HEK293 (cell line): ENCODE data around the gene ENAH.

Experiments used
- CTCF ChIA-PET: fragments of 350-600 bp; formaldehyde crosslinking; extraction: SDS; loops from one replicate; lab custom pipeline; 2021; ENCODE audit warnings: antibody characterized with exemption; lab: Yijun Ruan, JAX
- POLR2A ChIA-PET: fragments of 300-600 bp; formaldehyde crosslinking; extraction: SDS; loops from one replicate; lab custom pipeline; 2020; ENCODE audit warnings: antibody characterized with exemption, inconsistent platforms; lab: Yijun Ruan, JAX
- H3K27ac ChIP-seq: fragments of 200-500 bp; sonication (Bioruptor generic); 2 replicates; pipeline ENCODE4 v1.5.1; 2014; ENCODE audit warnings: low read depth, low read length, control low read depth, inconsistent platforms; ENCODE audit errors: extremely low read depth
- H3K36me3 ChIP-seq, 2 experiments: fragments of 200-500 bp in 1 of 2; sonication (Bioruptor generic) in 1 of 2; 1 replicate in 1 of 2; 2 replicates in 1 of 2; pipeline ENCODE4 v1.5.1; 2014 to 2017; ENCODE audit warnings: inconsistent platforms in 2 of 2, low read length in 2 of 2; ENCODE audit not compliant: control insufficient read depth in 2 of 2, insufficient read depth in 1 of 2
- H3K4me1 ChIP-seq: fragments of 200-500 bp; sonication (Bioruptor generic); 2 replicates; pipeline ENCODE4 v1.5.1; 2014; ENCODE audit warnings: mild to moderate bottlenecking, low read length, inconsistent platforms; ENCODE audit not compliant: control insufficient read depth, insufficient read depth
- H3K4me3 ChIP-seq: 2 replicates; pipeline ENCODE4 v1.5.1; 2011; ENCODE audit warnings: low read depth, mild to moderate bottlenecking, control low read depth, low read length, moderate library complexity
- H3K9me3 ChIP-seq: fragments of 200-500 bp; sonication (Bioruptor generic); 2 replicates; pipeline ENCODE4 v1.5.1; 2014; ENCODE audit warnings: low read depth, low read length, inconsistent platforms; ENCODE audit not compliant: control insufficient read depth, insufficient read depth
- PRDM1 ChIP-seq: fragments of 450-650 bp; formaldehyde crosslinking; IDR thresholded peaks from 2 replicates; pipeline ENCODE4; 2016; ENCODE audit warnings: missing biosample characterization, missing genetic modification characterization
- SETDB1 ChIP-seq: IDR thresholded peaks from one replicate; pipeline ENCODE4 v1.6.1; 2017; ENCODE audit warnings: mild to moderate bottlenecking, low read length, moderate library complexity, mixed read lengths; ENCODE audit not compliant: insufficient read length
- ZBTB17 ChIP-seq: fragments of 450-650 bp; formaldehyde crosslinking; IDR thresholded peaks from 2 replicates; pipeline ENCODE4 v1.5.1; 2016; ENCODE audit warnings: missing biosample characterization, missing genetic modification characterization
- ZBTB8A ChIP-seq: fragments of 450-650 bp; formaldehyde crosslinking; IDR thresholded peaks from 2 replicates; pipeline ENCODE4 v1.5.1; 2016; ENCODE audit warnings: missing biosample characterization, missing genetic modification characterization
- ZNF10 ChIP-seq: fragments of 450-650 bp; formaldehyde crosslinking; IDR thresholded peaks from 2 replicates; pipeline ENCODE4 v1.5.1; 2017; ENCODE audit warnings: missing biosample characterization, missing genetic modification characterization
- ZNF121 ChIP-seq: fragments of 450-650 bp; formaldehyde crosslinking; IDR thresholded peaks from 2 replicates; pipeline ENCODE4 v1.5.1; 2016; ENCODE audit warnings: missing biosample characterization, missing genetic modification characterization
- ZNF174 ChIP-seq: fragments of 450-650 bp; formaldehyde crosslinking; IDR thresholded peaks from 2 replicates; pipeline ENCODE4 v1.5.0; 2017; ENCODE audit warnings: missing biosample characterization, mild to moderate bottlenecking, missing genetic modification characterization
- ZNF266 ChIP-seq: fragments of 450-650 bp; formaldehyde crosslinking; IDR thresholded peaks from 2 replicates; pipeline ENCODE4 v1.5.1; 2016; ENCODE audit warnings: missing biosample characterization, missing genetic modification characterization, low read depth
- ZNF366 ChIP-seq: fragments of 450-650 bp; formaldehyde crosslinking; conservative IDR thresholded peaks from 2 replicates; pipeline ENCODE4 v1.5.1; 2016; ENCODE audit warnings: missing biosample characterization, missing genetic modification characterization
- ZNF600 ChIP-seq: fragments of 450-650 bp; formaldehyde crosslinking; IDR thresholded peaks from 2 replicates; pipeline ENCODE4 v1.5.1; 2016; ENCODE audit warnings: missing biosample characterization, missing genetic modification characterization
- ZNF664 ChIP-seq: fragments of 450-650 bp; formaldehyde crosslinking; IDR thresholded peaks from 2 replicates; pipeline ENCODE4 v1.5.1; 2016; ENCODE audit warnings: missing biosample characterization, missing genetic modification characterization
- TF ChIP-seq, protein P1 (sequence below): fragments of 450-650 bp; formaldehyde crosslinking; IDR thresholded peaks from 2 replicates; pipeline ENCODE4 v1.5.1; 2016; ENCODE audit warnings: missing biosample characterization, missing genetic modification characterization
- TF ChIP-seq, protein P2 (sequence below): fragments of 450-650 bp; formaldehyde crosslinking; IDR thresholded peaks from 2 replicates; pipeline ENCODE4 v1.5.1; 2016; ENCODE audit warnings: missing biosample characterization, missing genetic modification characterization

ENAH gene

GRCh38 chr1:225537554-225538251, 115.2 kb downstream of the ENAH start:
- Histone ChIP-seq H3K4me3 (no peak overlapping the region), H3K4me1 (peaks cover 66% of the 10 kb centered on the region), H3K36me3 (no peaks in the 10 kb centered on the region), H3K9me3 (no peaks in the 10 kb centered on the region), H3K27ac (no peak overlapping the region)
- TF ChIP-seq PRDM1 (peak; percentile 45; the same call in 1 of the 2 replicates), ZNF664 (tag by site-specific recombination) (peak; percentile 95), ZNF266 (tag by site-specific recombination) (no peak), ZNF174 (tag by site-specific recombination) (0 out of 2 replicates have a peak, but pooled peaks have one; percentile 14), ZNF10 (0 out of 2 replicates have a peak, but pooled peaks have one; percentile 11), ZBTB8A (tag by site-specific recombination) (no peak), ZBTB17 (tag by site-specific recombination) (peak; percentile 62)
- TF ChIP-seq, protein P1, sequence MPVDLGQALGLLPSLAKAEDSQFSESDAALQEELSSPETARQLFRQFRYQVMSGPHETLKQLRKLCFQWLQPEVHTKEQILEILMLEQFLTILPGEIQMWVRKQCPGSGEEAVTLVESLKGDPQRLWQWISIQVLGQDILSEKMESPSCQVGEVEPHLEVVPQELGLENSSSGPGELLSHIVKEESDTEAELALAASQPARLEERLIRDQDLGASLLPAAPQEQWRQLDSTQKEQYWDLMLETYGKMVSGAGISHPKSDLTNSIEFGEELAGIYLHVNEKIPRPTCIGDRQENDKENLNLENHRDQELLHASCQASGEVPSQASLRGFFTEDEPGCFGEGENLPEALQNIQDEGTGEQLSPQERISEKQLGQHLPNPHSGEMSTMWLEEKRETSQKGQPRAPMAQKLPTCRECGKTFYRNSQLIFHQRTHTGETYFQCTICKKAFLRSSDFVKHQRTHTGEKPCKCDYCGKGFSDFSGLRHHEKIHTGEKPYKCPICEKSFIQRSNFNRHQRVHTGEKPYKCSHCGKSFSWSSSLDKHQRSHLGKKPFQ (tag by site-specific recombination), result peak; percentile 14; the same call in 1 of the 2 replicates
- POLR2A ChIA-PET, result no interaction called here
- CTCF ChIA-PET, result no interaction called here

- Histone ChIP-seq H3K4me3 (no peak overlapping the region), H3K36me3 (peaks cover 0 to 5% of the 10 kb centered on the region in 2 experiments; a peak in 1 of 3 replicates), H3K4me1 (peaks cover 63% of the 10 kb centered on the region), H3K27ac (no peak overlapping the region), H3K9me3 (no peaks in the 10 kb centered on the region)
- POLR2A ChIA-PET, result interaction anchor here (1.3 to 1.9 kb wide), 2 partner anchors 117 to 242 kb away, joined by 3 to 5 read pairs; partner anchors contain the start of gene SRP9
- CTCF ChIA-PET, result interaction anchor here (0.6 to 3.1 kb wide), 7 partner anchors 10 to 236 kb away, joined by 3 to 10 read pairs (median 5); no protein-coding TSS in a partner anchor
- TF ChIP-seq ZNF121 (tag by site-specific recombination), result no peak
- TF ChIP-seq, protein P2, sequence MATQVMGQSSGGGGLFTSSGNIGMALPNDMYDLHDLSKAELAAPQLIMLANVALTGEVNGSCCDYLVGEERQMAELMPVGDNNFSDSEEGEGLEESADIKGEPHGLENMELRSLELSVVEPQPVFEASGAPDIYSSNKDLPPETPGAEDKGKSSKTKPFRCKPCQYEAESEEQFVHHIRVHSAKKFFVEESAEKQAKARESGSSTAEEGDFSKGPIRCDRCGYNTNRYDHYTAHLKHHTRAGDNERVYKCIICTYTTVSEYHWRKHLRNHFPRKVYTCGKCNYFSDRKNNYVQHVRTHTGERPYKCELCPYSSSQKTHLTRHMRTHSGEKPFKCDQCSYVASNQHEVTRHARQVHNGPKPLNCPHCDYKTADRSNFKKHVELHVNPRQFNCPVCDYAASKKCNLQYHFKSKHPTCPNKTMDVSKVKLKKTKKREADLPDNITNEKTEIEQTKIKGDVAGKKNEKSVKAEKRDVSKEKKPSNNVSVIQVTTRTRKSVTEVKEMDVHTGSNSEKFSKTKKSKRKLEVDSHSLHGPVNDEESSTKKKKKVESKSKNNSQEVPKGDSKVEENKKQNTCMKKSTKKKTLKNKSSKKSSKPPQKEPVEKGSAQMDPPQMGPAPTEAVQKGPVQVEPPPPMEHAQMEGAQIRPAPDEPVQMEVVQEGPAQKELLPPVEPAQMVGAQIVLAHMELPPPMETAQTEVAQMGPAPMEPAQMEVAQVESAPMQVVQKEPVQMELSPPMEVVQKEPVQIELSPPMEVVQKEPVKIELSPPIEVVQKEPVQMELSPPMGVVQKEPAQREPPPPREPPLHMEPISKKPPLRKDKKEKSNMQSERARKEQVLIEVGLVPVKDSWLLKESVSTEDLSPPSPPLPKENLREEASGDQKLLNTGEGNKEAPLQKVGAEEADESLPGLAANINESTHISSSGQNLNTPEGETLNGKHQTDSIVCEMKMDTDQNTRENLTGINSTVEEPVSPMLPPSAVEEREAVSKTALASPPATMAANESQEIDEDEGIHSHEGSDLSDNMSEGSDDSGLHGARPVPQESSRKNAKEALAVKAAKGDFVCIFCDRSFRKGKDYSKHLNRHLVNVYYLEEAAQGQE (tag by site-specific recombination), result peak; percentile 65
- TF ChIP-seq SETDB1, result no peak
- TF ChIP-seq ZNF600, result peak; percentile 85
Observed at GRCh38 chr1:225535280-225535679, 117.6 kb downstream of the ENAH start.

DNA sequence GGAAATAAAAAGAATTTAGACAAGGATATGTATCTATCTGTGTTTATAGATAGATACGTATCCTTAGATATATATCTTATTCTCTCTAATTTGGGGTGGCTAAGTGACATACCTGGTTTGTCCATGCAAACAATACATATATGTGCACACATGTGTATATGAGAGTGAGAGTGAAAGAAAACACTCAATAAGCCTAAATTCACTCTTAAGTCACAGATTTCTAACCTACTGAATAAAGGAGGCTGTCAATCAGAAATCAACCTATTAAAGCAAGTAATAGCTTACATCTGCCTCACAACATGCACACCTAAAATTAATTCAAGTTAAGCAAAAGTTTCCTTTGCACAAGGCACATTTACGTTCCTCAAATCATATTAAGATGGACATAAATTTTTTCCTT, 118.2 kb downstream of the ENAH start:
- POLR2A ChIA-PET, result interaction anchor here (1.3 to 1.9 kb wide), 2 partner anchors 117 to 243 kb away, joined by 3 to 5 read pairs; partner anchors contain the start of gene SRP9
- TF ChIP-seq ZNF366 (tag by site-specific recombination), result no peak
- TF ChIP-seq PRDM1, result peak; percentile 89
- CTCF ChIA-PET, result interaction anchor here (0.6 to 3.1 kb wide), 8 partner anchors 11 to 612 kb away, joined by 3 to 10 read pairs (median 4); no protein-coding TSS in a partner anchor

More for the DNA sequence above, 118.2 kb downstream of the ENAH start:
- no peak overlapping the region for H3K4me3 ChIP-seq
- H3K27ac ChIP-seq, result no peak overlapping the region
- H3K36me3 ChIP-seq, result peaks cover 0 to 7% of the 10 kb centered on the region in 2 experiments; a peak in 1 of 3 replicates
- no peaks in the 10 kb centered on the region for H3K9me3 ChIP-seq
- peaks cover 58% of the 10 kb centered on the region for H3K4me1 ChIP-seq
